ENCODE data around the gene CHST8.

GRCh38 chr19:33749016-33749415, 127.3 kb downstream of the CHST8 start:
- TF ChIP-seq NFRKB (IDR thresholded peaks at IDR 0.05): no peak
- no peak for TF ChIP-seq ARNT (IDR thresholded peaks at IDR 0.05)
- no peak for TF ChIP-seq SP1 (IDR thresholded peaks at IDR 0.05)
